Astrocyte (in vitro differentiated cells and primary cell): ENCODE results near the gene NAALADL2. TPM values are rescaled to one million over a fixed set of nuclear protein-coding genes. Genes with fewer than 3 reads are reported as not detected.

ENCODE experiments used
- DNase-seq: peaks from one replicate; pipeline ENCODE4 v3.0.0-alpha.2; 2010; ENCODE audit warnings: low read depth
- FAIRE-seq: peaks from 2 replicates; lab custom pipeline; 2011; peaks lifted over from hg19 to GRCh38; lab: Jason Lieb, UNC
- H2AFZ ChIP-seq: 2 replicates; pipeline ENCODE4 v1.6.0; 2012; ENCODE audit warnings: low read depth, low read length, inconsistent platforms
- H3K27ac ChIP-seq: 2 replicates; pipeline ENCODE4 v1.5.1; 2011; ENCODE audit warnings: low read depth, low read length, inconsistent platforms
- H3K27me3 ChIP-seq: 2 replicates; pipeline ENCODE4 v1.6.0; 2011; ENCODE audit warnings: low read length, inconsistent platforms; ENCODE audit not compliant: insufficient read depth
- H3K36me3 ChIP-seq: 2 replicates; pipeline ENCODE4 v1.5.1; 2011; ENCODE audit warnings: low read length, inconsistent platforms; ENCODE audit not compliant: insufficient read depth
- H3K4me1 ChIP-seq: 2 replicates; pipeline ENCODE4 v1.5.1; 2011; ENCODE audit warnings: low read length, inconsistent platforms; ENCODE audit not compliant: insufficient read depth
- H3K4me2 ChIP-seq: 2 replicates; pipeline ENCODE4 v1.6.0; 2012; ENCODE audit warnings: low read length, inconsistent platforms
- H3K4me3 ChIP-seq: 2 replicates; pipeline ENCODE4 v1.5.1; 2011; ENCODE audit warnings: low read depth, mild to moderate bottlenecking, low read length, inconsistent platforms; ENCODE audit not compliant: insufficient read depth
- H3K79me2 ChIP-seq: 2 replicates; pipeline ENCODE4 v1.6.0; 2012; ENCODE audit warnings: mild to moderate bottlenecking, low read length, inconsistent platforms; ENCODE audit not compliant: insufficient read depth
- H3K9ac ChIP-seq: 2 replicates; pipeline ENCODE4 v1.6.0; 2012; ENCODE audit warnings: mild to moderate bottlenecking, low read length, inconsistent platforms
- H3K9me3 ChIP-seq: 2 replicates; pipeline ENCODE4 v1.5.1; 2012; ENCODE audit warnings: low read depth, mild to moderate bottlenecking, low read length, inconsistent platforms; ENCODE audit not compliant: insufficient read depth
- H4K20me1 ChIP-seq: 2 replicates; pipeline ENCODE4 v1.6.0; 2012; ENCODE audit warnings: low read length, inconsistent platforms; ENCODE audit not compliant: insufficient read depth
- H3K27ac Mint-ChIP-seq: one replicate; pipeline ENCODE4 v1.8.0; 2021; ENCODE audit warnings: mild to moderate bottlenecking, mixed read lengths; ENCODE audit not compliant: unreplicated experiment
- H3K27me3 Mint-ChIP-seq: one replicate; pipeline ENCODE4 v1.8.0; 2021; ENCODE audit warnings: low read depth, mixed read lengths; ENCODE audit not compliant: unreplicated experiment
- H3K36me3 Mint-ChIP-seq: one replicate; pipeline ENCODE4 v1.8.0; 2021; ENCODE audit warnings: low read depth, mixed read lengths; ENCODE audit not compliant: unreplicated experiment
- H3K4me1 Mint-ChIP-seq: one replicate; pipeline ENCODE4 v1.8.0; 2021; ENCODE audit warnings: low read depth, mixed read lengths; ENCODE audit not compliant: unreplicated experiment
- H3K4me3 Mint-ChIP-seq: one replicate; pipeline ENCODE4 v1.8.0; 2021; ENCODE audit warnings: mild to moderate bottlenecking, moderate library complexity, mixed read lengths; ENCODE audit not compliant: unreplicated experiment
- H3K9me3 Mint-ChIP-seq: one replicate; pipeline ENCODE4 v1.8.0; 2021; ENCODE audit warnings: mild to moderate bottlenecking, mixed read lengths; ENCODE audit not compliant: unreplicated experiment
- EZH2 ChIP-seq: IDR thresholded peaks from 2 replicates; pipeline ENCODE4 v1.6.1; 2012; ENCODE audit warnings: mild to moderate bottlenecking, low read length, inconsistent platforms; ENCODE audit not compliant: insufficient read depth
- total RNA-seq: library from RNA; stranded (reverse); gene quantifications from 2 replicates; pipeline ENCODE4 v1.2.1, GENCODE V29; 2021
- TF ChIP-seq, protein P1 (sequence below): IDR thresholded peaks from 2 replicates; pipeline ENCODE4 v1.5.1; 2011; ENCODE audit warnings: low read depth, mild to moderate bottlenecking, inconsistent platforms, low read length, moderate library complexity; ENCODE audit not compliant: insufficient read depth

Gene NAALADL2
- total RNA-seq, 1 donor from 2014 or later, result 2.7 TPM

DNA sequence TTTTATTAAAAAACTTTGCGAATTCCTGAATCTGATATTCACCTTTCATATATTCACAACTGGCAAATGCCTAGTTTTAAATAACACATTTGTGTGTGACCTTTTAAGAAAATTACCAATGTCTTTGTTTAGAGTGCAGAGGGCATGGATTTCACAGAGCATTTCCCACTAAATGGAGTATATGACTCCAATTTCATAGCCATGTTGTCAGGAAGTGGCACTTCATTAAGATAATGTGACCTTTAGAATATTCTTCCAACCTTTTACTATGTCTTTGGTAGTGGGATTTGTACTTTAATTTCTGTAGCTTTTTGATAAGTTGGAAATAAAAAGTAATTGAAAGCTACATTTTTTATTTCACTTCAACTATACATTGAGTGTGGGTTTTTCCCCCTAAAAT is 188.7 kb downstream of the NAALADL2 start:
- Histone ChIP-seq H3K9me3 (no peaks in the 10 kb centered on the region), H2AFZ (no peak overlapping the region), H3K4me1 (no peaks in the 10 kb centered on the region), H3K9ac (no peak overlapping the region), H3K79me2 (no peaks in the 10 kb centered on the region), H3K4me2 (no peak overlapping the region), H4K20me1 (no peaks in the 10 kb centered on the region), H3K36me3 (no peaks in the 10 kb centered on the region), H3K27me3 (no peaks in the 10 kb centered on the region), H3K27ac (no peak overlapping the region), H3K4me3 (no peak overlapping the region)
- no peak for FAIRE-seq
- TF ChIP-seq EZH2, result no peak
- TF ChIP-seq, protein P1, sequence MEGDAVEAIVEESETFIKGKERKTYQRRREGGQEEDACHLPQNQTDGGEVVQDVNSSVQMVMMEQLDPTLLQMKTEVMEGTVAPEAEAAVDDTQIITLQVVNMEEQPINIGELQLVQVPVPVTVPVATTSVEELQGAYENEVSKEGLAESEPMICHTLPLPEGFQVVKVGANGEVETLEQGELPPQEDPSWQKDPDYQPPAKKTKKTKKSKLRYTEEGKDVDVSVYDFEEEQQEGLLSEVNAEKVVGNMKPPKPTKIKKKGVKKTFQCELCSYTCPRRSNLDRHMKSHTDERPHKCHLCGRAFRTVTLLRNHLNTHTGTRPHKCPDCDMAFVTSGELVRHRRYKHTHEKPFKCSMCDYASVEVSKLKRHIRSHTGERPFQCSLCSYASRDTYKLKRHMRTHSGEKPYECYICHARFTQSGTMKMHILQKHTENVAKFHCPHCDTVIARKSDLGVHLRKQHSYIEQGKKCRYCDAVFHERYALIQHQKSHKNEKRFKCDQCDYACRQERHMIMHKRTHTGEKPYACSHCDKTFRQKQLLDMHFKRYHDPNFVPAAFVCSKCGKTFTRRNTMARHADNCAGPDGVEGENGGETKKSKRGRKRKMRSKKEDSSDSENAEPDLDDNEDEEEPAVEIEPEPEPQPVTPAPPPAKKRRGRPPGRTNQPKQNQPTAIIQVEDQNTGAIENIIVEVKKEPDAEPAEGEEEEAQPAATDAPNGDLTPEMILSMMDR, result no peak
- DNase-seq, result no peak
- H3K36me3 Mint-ChIP-seq, result no peaks in the 10 kb centered on the region
- peaks cover 4% of the 10 kb centered on the region for H3K9me3 Mint-ChIP-seq
- no peaks in the 10 kb centered on the region for H3K4me1 Mint-ChIP-seq
- H3K27me3 Mint-ChIP-seq, result no peaks in the 10 kb centered on the region
- H3K27ac Mint-ChIP-seq, result no peak overlapping the region
- H3K4me3 Mint-ChIP-seq, result no peak overlapping the region

DNA sequence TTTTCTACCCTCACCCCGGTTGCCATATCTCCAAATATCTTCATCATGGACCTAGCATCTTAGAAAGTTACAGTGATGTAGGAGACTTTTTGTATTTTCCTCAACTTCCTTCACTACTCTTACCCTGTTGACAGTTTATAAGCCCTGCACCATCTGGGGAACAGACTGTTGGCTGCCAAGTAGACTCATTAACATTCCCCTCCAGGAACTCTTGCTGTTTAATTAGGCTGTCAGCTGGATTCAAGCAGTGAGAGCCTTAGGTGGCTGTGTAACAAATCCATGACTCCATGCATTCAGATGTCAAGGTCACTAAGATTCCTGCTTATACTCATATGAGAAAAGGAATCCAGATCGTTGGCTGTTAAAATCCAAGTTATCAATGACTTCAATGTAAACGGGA is 198.3 kb downstream of the NAALADL2 start:
- Histone ChIP-seq H3K36me3 (no peaks in the 10 kb centered on the region), H4K20me1 (no peaks in the 10 kb centered on the region), H3K27me3 (no peaks in the 10 kb centered on the region), H2AFZ (no peak overlapping the region), H3K9me3 (no peaks in the 10 kb centered on the region), H3K4me1 (no peaks in the 10 kb centered on the region), H3K79me2 (no peaks in the 10 kb centered on the region), H3K9ac (no peak overlapping the region), H3K4me2 (no peak overlapping the region), H3K4me3 (no peak overlapping the region), H3K27ac (no peak overlapping the region)
- H3K4me1 Mint-ChIP-seq, result no peaks in the 10 kb centered on the region
- peaks cover 7% of the 10 kb centered on the region for H3K9me3 Mint-ChIP-seq
- H3K27ac Mint-ChIP-seq, result no peak overlapping the region
- TF ChIP-seq EZH2, result no peak
- TF ChIP-seq, protein P1, result no peak
- FAIRE-seq (no peak), DNase-seq (no peak)
- no peaks in the 10 kb centered on the region for H3K36me3 Mint-ChIP-seq
- no peak overlapping the region for H3K4me3 Mint-ChIP-seq
- no peaks in the 10 kb centered on the region for H3K27me3 Mint-ChIP-seq

DNA sequence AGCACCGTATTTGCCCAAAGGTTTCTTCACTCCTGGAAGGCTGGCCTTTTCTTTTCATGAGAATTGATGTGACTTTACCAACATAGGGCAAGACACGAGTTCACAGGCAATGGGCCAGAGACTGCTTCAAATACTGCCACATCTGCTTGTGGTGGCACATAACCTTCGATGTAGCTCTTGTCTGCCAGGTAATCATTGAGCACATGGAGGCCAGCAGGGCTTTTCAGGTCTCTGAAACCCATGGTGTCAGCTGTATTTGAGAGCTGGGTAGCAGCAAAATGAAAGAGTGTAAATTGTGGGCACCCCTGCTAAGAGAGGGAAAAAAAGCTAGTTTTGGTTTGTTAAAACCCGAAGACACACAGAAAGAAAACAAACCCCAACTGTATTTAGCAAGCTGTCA is 200.7 kb downstream of the NAALADL2 start:
- FAIRE-seq, result no peak
- H3K4me3 ChIP-seq, result no peak overlapping the region
- H3K9ac ChIP-seq, result no peak overlapping the region
- no peaks in the 10 kb centered on the region for H3K79me2 ChIP-seq
- no peak overlapping the region for H2AFZ ChIP-seq
- no peak overlapping the region for H3K27ac ChIP-seq
- H3K27ac Mint-ChIP-seq, result no peak overlapping the region
- no peaks in the 10 kb centered on the region for H3K36me3 Mint-ChIP-seq
- H3K9me3 ChIP-seq, result no peaks in the 10 kb centered on the region
- DNase-seq, result no peak
- TF ChIP-seq EZH2, result no peak
- TF ChIP-seq, protein P1, result no peak
- H3K27me3 ChIP-seq, result no peaks in the 10 kb centered on the region
- H3K27me3 Mint-ChIP-seq, result no peaks in the 10 kb centered on the region
- H3K9me3 Mint-ChIP-seq, result peaks cover 9% of the 10 kb centered on the region
- H3K4me1 Mint-ChIP-seq, result no peaks in the 10 kb centered on the region
- H3K4me2 ChIP-seq, result no peak overlapping the region
- no peaks in the 10 kb centered on the region for H3K36me3 ChIP-seq
- no peak overlapping the region for H3K4me3 Mint-ChIP-seq
- no peaks in the 10 kb centered on the region for H4K20me1 ChIP-seq
- H3K4me1 ChIP-seq, result no peaks in the 10 kb centered on the region
